Type B pancreatic cell (in vitro differentiated cells): Measurements from ENCODE around the gene SEPHS1. TPM values are rescaled to one million over a fixed set of nuclear protein-coding genes. Genes with fewer than 3 reads are reported as not detected.

Experiments used
- DNase-seq: peaks from one replicate; pipeline ENCODE4 v3.0.0; 2021; ENCODE audit warnings: mixed read lengths; ENCODE audit not compliant: unreplicated experiment; ENCODE audit errors: extremely low spot score
- H3K27ac Mint-ChIP-seq: 2 replicates; pipeline ENCODE4 v1.8.0; 2021; ENCODE audit warnings: mild to moderate bottlenecking, mixed read lengths
- H3K27me3 Mint-ChIP-seq: 2 replicates; pipeline ENCODE4 v1.8.0; 2021; ENCODE audit warnings: mixed read lengths
- H3K36me3 Mint-ChIP-seq: 2 replicates; pipeline ENCODE4 v1.8.0; 2021; ENCODE audit warnings: mixed read lengths
- H3K4me1 Mint-ChIP-seq: one replicate; pipeline ENCODE4 v1.8.0; 2021; ENCODE audit warnings: mixed read lengths; ENCODE audit not compliant: unreplicated experiment
- H3K4me3 Mint-ChIP-seq: 2 replicates; pipeline ENCODE4 v1.8.0; 2021; ENCODE audit warnings: mild to moderate bottlenecking, mixed read lengths
- H3K9me3 Mint-ChIP-seq: 2 replicates; pipeline ENCODE4 v1.8.0; 2021; ENCODE audit warnings: mixed read lengths
- total RNA-seq: library from RNA; stranded (reverse); gene quantifications from 2 replicates; pipeline ENCODE4 v1.2.1, GENCODE V29; 2021; ENCODE audit warnings: low replicate concordance
- TF ChIP-seq, protein P1 (sequence below): fragments of 200-600 bp; sonication (generic); conservative IDR thresholded peaks from 2 replicates; pipeline ENCODE4 v1.5.0; 2021; ENCODE audit warnings: antibody characterized with exemption, mild to moderate bottlenecking

The SEPHS1 gene
- total RNA-seq, 1 donor from 2014 or later, result 96.4 TPM

DNA sequence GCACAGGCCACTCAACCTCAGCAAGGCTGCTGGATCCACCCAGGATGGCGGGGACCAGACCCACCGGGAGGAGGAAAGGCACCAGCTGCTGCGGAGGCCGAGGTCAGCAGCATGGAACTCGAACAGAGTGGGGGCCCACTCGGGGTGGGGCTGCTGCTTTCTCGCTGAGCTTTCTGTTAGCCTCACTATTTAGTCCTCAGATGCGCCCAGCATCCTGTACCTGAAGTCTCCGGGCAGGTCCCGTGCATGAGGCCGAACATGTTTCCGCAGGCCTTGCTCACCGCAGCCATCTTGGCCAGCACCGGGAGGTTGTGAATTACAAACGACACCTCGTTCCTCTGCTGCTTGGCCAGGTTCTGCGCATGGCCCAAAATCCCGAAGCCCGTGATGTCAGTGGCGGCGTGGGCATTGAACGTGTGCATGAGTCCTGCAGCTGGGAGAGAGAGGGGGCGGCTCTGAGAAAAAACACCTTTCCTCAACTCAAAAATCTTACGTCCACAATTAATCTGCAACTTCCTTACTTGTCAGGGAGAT lies 25.4 kb downstream of the SEPHS1 start:
- Mint-ChIP-seq H3K36me3 (peaks cover 35% of the 10 kb centered on the region), H3K27ac (no peak overlapping the region)

DNA sequence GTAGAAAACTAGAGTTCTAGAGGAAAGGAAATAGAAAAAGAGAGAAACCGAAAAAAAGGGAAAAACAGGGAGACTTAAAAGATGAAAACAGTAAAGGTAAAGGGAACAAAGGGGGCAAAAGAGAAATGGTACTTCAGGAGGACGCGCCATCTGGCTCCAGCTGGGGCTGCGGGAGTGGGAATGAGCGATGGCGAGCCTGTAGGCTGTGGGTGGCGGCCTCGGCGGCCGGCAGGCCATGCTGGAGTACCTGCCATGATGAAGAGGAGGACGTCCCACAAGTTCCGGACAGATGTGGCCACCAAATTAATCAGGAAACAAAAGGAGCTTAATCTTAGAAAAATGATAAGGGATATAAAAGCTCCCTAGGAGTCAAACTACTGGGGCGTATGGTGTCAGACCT lies 26.5 kb downstream of the SEPHS1 start:
- no peaks in the 10 kb centered on the region for H3K27me3 Mint-ChIP-seq
- TF ChIP-seq, protein P1, sequence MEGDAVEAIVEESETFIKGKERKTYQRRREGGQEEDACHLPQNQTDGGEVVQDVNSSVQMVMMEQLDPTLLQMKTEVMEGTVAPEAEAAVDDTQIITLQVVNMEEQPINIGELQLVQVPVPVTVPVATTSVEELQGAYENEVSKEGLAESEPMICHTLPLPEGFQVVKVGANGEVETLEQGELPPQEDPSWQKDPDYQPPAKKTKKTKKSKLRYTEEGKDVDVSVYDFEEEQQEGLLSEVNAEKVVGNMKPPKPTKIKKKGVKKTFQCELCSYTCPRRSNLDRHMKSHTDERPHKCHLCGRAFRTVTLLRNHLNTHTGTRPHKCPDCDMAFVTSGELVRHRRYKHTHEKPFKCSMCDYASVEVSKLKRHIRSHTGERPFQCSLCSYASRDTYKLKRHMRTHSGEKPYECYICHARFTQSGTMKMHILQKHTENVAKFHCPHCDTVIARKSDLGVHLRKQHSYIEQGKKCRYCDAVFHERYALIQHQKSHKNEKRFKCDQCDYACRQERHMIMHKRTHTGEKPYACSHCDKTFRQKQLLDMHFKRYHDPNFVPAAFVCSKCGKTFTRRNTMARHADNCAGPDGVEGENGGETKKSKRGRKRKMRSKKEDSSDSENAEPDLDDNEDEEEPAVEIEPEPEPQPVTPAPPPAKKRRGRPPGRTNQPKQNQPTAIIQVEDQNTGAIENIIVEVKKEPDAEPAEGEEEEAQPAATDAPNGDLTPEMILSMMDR, result no peak
- DNase-seq, result no peak
- H3K27ac Mint-ChIP-seq, result no peak overlapping the region
- no peaks in the 10 kb centered on the region for H3K9me3 Mint-ChIP-seq
- no peaks in the 10 kb centered on the region for H3K4me1 Mint-ChIP-seq
- H3K4me3 Mint-ChIP-seq, result no peak overlapping the region
- H3K36me3 Mint-ChIP-seq, result peaks cover 31% of the 10 kb centered on the region

More for the DNA sequence above, 25.4 kb downstream of the SEPHS1 start:
- no peak for DNase-seq
- H3K9me3 Mint-ChIP-seq, result no peaks in the 10 kb centered on the region
- H3K4me1 Mint-ChIP-seq, result no peaks in the 10 kb centered on the region
- TF ChIP-seq, protein P1, result no peak
- H3K4me3 Mint-ChIP-seq, result no peak overlapping the region
- no peaks in the 10 kb centered on the region for H3K27me3 Mint-ChIP-seq

DNA sequence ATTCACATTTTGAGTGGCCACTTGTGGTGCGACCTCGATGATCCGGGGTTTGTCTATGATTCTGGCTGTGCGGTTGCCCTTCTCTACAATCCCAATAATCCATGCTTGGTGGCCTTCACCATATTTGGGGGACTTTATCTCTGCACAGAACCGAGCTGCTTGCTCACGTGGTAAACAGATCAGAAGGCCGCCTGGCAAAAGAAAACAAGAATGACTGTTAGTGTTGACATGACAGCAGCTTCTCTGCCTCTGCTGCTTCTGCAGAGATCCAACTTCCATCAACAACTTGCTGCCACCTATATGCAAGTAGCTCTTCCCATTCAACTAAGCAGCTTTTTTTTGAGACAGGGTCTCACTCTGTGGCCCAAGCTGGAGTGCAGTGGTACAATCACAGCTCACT lies 28.9 kb downstream of the SEPHS1 start:
- Mint-ChIP-seq H3K4me3 (no peak overlapping the region), H3K9me3 (no peaks in the 10 kb centered on the region), H3K27me3 (no peaks in the 10 kb centered on the region), H3K27ac (no peak overlapping the region), H3K4me1 (no peaks in the 10 kb centered on the region), H3K36me3 (peaks cover 18% of the 10 kb centered on the region)
- no peak for DNase-seq
- TF ChIP-seq, protein P1, result no peak

DNA sequence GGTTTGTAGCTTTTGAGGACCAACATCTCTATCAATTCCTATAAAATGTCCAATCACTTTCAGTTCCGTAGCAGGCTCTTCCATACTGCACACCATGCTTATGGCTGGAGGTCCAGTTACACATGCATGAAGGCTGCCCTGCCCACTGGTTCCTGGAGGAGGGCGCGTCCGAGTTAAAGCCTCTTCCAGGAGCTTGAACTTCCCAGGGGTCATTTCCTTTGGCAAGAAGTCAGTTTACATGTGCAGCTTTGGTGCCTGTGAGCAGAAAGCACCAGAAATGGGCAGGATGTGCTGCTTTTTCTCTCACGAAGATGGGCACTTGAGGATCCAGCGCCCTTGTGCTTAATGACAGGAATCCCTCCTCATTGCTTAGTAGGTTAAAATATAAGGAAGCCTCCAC lies 30.6 kb downstream of the SEPHS1 start:
- Mint-ChIP-seq H3K9me3 (no peaks in the 10 kb centered on the region), H3K27ac (no peak overlapping the region), H3K27me3 (no peaks in the 10 kb centered on the region), H3K4me1 (no peaks in the 10 kb centered on the region), H3K4me3 (no peak overlapping the region), H3K36me3 (peaks cover 10% of the 10 kb centered on the region)
- DNase-seq, result no peak
- TF ChIP-seq, protein P1, result no peak

DNA sequence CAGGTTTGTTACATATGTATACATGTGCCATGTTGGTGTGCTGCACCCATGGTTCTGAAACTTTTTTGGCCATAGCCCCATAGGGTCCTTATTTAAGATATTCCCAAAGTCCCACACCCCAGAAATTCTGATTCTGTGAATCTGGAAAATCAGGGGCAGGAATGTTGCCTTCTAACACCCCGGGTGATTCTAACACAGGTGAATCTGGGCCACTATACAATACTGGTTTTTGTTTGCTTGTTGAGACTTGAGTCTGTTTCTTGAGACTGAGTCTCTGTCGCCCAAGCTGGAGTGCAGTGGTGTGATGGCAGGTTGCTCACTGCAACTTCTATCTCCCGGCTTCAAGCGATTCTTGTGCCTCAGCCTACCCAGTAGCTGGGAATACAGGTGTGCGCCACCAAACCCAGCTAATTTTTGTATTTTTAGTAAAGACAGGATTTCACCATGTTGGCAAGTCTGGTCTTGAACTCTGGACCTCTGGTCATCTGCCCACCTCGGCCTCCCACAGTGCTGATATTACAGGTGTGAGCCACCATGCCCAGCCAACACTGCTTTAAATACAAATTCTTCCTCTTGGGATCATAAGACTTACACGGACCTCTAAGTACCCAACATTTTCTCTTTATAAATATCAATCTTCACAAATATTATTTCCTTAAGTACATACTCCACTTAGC lies 31.3 kb downstream of the SEPHS1 start:
- H3K4me1 Mint-ChIP-seq, result no peaks in the 10 kb centered on the region
- H3K9me3 Mint-ChIP-seq, result no peaks in the 10 kb centered on the region
- no peaks in the 10 kb centered on the region for H3K27me3 Mint-ChIP-seq
- H3K36me3 Mint-ChIP-seq, result peaks cover 10% of the 10 kb centered on the region
- no peak overlapping the region for H3K4me3 Mint-ChIP-seq
- TF ChIP-seq, protein P1, result no peak
- DNase-seq, result no peak
- H3K27ac Mint-ChIP-seq, result no peak overlapping the region
